NOMO-1 (cell line): Measurements from ENCODE around the gene EIF2D.
"Not testable (repeated sequence)": the region's sequence is repeated elsewhere in the genome, so short reads cannot be mapped to it uniquely, and the experiment has no call there.

Source experiments
- DNase-seq, 2 experiments: peaks; one replicate each; lab custom pipeline; 2025; ENCODE audit not compliant: unreplicated experiment in 2 of 2; lab: John Stamatoyannopoulos, UW

Gene EIF2D

GRCh38 chr1:206612129-206612876 is at the start of gene EIF2D:
EIF2D (minus strand) TSS chr1:206612465; CDS start chr1:206612342, 123 bp downstream.
- peak; percentile 89 to 96 for DNase-seq

- no peak for DNase-seq
These were observed 49.0 kb upstream of the EIF2D start for GRCh38 chr1:206661161-206661820.

- DNase-seq = no peak
These were observed 47.9 kb upstream of the EIF2D start for GRCh38 chr1:206660136-206660535.

GRCh38 chr1:206658981-206659273 is 46.7 kb upstream of the EIF2D start:
- no peak for DNase-seq

- peak; percentile 54 to 63 for DNase-seq
These were observed 46.2 kb upstream of the EIF2D start for GRCh38 chr1:206658264-206658980.

- no peak for DNase-seq
These were observed 45.5 kb upstream of the EIF2D start for GRCh38 chr1:206657751-206658150.

- no peak for DNase-seq
These were observed 44.7 kb upstream of the EIF2D start for GRCh38 chr1:206656936-206657335.

GRCh38 chr1:206655471-206655882 is 43.2 kb upstream of the EIF2D start:
- DNase-seq = no peak

- DNase-seq = no peak
These were observed 42.6 kb upstream of the EIF2D start for GRCh38 chr1:206654828-206655227.

- no peak for DNase-seq
These were observed 41.6 kb upstream of the EIF2D start for GRCh38 chr1:206653715-206654459.

GRCh38 chr1:206651958-206652890 is 40.0 kb upstream of the EIF2D start:
- DNase-seq = no peak

GRCh38 chr1:206651014-206651413 is 38.7 kb upstream of the EIF2D start:
- DNase-seq = no peak

GRCh38 chr1:206649261-206649921 is 37.1 kb upstream of the EIF2D start:
- no peak for DNase-seq

GRCh38 chr1:206647224-206647623 is 35.0 kb upstream of the EIF2D start:
- DNase-seq = no peak

GRCh38 chr1:206646504-206646903 is 34.2 kb upstream of the EIF2D start:
- DNase-seq = no peak

GRCh38 chr1:206643118-206643698 is 30.9 kb upstream of the EIF2D start:
- DNase-seq = no peak

- DNase-seq = not testable (repeated sequence)
These were observed 29.8 kb upstream of the EIF2D start for GRCh38 chr1:206642074-206642473.

GRCh38 chr1:206637605-206638004 is 25.3 kb upstream of the EIF2D start:
- peak in 1 of 2 experiments; percentile 58 for DNase-seq

- peak in 1 of 2 experiments; percentile 5 for DNase-seq
These were observed 24.4 kb upstream of the EIF2D start for GRCh38 chr1:206636671-206637070.
